Stimulated activated CD4-positive, alpha-beta T cell treated with anti-CD3 and anti-CD28 coated beads, Interleukin-1b, Interleukin-23, amount 100 ng/mL, for 48 hours (primary cell): ENCODE results near the gene COL6A3.
"Not testable (repeated sequence)": the region's sequence is repeated elsewhere in the genome, so short reads cannot be mapped to it uniquely, and the experiment has no call there.

ENCODE experiments used
- DNase-seq: peaks from one replicate; pipeline ENCODE4 v3.0.0-alpha.2; 2020

The COL6A3 gene

GRCh38 chr2:237314681-237315080 is 99.3 kb downstream of the COL6A3 start:
- DNase-seq, result no peak

- DNase-seq, result no peak
These were observed 99.8 kb downstream of the COL6A3 start for GRCh38 chr2:237314198-237314597.

DNA sequence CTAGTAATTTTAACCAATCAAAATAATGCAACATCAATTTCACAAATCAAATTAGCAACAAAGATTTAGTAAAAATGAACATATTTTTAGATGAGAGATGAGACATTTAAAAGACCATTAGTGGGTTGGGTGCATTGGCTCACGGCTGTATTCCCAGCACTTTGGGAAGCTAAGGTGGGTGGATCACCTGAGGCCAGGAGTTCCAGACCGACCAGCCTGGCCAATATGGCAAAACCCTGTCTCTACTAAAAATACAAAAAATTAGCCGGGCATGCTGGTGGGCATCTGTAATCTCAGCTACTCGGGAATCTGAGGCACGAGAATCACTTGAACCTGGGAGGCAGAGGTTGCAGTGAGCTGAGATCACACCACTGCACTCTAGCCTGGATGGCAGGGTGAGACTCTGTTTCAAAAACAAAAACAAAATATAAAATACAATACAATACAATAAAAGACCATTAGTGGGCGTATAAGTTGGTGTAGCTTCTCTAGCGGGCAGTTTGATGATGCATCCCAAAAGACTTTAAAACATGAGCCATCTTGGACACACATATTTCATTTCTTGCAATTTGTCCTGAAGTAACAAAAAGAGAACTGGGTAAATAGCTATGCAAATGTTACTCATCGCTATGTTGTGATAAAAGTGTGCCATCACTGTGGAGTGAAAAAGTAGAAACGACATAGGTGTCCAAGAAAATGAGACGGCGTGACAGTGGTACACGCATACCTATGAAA is 101.8 kb downstream of the COL6A3 start:
- no peak for DNase-seq

GRCh38 chr2:237310515-237311114 is 103.3 kb downstream of the COL6A3 start:
- DNase-seq, result no peak

GRCh38 chr2:237309416-237309815 is 104.5 kb downstream of the COL6A3 start:
- no peak for DNase-seq

DNA sequence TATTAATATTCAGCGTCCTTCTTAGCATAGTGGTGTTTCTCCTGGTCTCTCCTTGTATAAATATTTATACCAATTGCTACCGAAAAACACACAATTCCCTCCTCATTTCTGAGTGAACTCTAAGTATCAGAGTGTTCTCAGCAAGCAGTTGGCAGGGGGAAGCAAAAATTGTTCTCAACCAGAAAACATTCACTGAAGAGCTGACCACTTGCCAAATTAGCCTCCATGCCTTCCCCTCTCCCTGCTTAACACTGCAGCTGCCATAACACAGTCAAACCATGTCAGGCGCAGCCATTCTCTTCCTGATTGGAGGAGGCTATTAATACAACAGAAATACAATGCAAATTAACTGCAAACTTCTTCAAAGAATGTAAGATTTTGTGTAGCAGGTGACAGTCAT is 105.0 kb downstream of the COL6A3 start:
- no peak for DNase-seq

- DNase-seq, result no peak
These were observed 106.5 kb downstream of the COL6A3 start for GRCh38 chr2:237307474-237307873.

GRCh38 chr2:237306787-237307170 is 107.2 kb downstream of the COL6A3 start:
- DNase-seq, result no peak

- no peak for DNase-seq
These were observed 107.7 kb downstream of the COL6A3 start for GRCh38 chr2:237306083-237306786.

DNA sequence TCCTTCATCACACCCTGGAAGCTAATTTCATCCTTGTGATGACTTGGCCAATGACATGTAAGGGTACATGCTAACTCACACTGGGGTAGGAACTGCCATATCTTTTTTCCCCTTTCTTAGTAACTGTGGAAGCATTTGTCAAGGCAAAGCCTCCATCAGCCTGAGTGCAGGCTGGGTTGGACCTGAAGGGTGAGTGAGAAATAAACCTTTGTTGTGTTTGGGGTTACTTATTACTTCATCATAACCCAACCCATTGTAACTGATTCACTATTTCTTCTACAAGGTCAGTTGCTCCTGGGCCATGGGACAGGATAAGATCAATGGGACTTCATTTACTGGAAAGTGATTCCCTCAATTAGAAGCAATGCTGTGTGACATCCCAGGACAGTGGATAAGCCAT is 108.4 kb downstream of the COL6A3 start:
- no peak for DNase-seq

GRCh38 chr2:237304763-237305514 is 109.0 kb downstream of the COL6A3 start:
- DNase-seq, result no peak

- not testable (repeated sequence) for DNase-seq
These were observed 110.7 kb downstream of the COL6A3 start for GRCh38 chr2:237303244-237303643.

GRCh38 chr2:237301595-237301994 is 112.4 kb downstream of the COL6A3 start:
- DNase-seq, result no peak

DNA sequence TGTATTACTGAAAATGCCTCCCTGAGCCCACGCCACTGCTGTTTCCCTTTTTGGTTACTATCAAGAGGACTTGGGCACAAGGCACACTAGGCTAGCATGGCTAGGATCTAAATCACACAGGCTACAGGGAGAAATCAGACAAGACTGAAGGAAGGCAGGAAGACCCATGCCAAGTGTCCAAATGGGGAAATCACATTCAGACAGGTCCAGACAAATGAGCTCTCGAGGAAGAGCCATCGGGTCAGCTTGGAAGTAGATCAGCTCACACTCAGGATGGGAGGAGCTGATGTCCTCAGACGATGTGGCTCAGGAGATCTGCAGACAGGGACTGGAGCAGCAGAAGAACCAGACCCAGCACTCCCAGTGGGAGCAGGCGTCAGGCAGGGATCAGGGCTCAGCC is 113.2 kb downstream of the COL6A3 start:
- no peak for DNase-seq

DNA sequence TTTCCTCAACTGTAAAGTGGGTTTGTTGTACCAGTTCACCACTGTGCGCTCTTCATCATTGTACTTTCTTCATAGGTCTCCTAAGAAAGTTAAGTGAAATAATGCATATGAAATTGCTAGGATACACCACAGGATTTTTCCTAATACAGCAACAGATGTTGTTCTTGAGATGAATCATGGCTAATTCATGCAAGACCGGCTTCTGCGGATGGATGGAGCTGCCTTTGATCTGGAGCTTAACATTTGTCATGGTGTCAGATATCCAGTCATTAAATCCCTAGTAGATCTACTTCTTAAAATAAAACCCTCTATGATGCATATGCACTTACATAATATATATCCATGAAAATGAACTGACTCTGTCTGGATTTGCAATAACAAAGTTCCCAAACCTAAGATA is 114.1 kb downstream of the COL6A3 start:
- DNase-seq, result no peak

DNA sequence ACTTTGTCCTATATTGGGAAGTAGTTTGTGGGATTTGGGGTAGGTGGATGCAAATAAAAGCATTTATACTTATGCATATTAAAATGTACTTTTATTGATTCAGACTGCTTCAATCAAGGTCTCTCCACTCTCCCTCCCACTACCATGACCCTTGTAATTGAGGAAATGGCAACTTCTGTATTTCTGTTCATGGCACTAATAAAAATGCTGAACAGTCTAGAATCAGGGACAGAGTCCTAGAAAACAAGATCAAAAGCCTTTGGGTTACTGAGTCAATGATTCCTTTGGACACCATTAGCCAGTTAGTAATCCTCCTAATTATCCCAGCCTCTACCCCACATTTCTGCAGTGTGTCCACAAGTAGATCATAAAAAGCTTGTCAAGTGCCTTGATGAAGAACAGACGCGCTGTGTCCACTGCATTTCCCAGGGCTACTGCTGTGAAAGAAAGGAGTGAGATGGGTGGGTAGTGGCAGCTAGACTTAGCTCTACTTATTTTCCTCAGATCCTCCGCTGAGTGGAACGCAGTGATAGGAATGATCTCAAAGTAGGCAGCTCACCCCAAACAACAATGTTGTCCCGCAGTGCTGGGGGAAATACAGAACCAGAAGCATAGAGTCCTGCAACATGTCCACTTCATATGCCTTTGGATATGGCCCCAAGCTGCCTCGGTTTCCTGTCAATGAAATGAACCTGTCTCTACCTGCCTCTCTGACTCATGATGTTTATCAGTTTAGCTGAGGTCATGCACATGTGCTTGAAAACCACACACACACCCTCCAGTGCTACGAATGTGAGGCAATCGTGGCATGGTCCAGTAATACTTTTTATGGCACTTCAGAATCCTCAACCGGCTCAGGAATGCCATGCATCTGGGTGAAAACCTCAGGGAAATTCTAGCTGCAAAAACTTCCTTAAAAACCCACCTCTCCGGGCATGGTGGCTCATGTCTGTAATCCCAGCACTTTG is 115.5 kb downstream of the COL6A3 start:
- DNase-seq, result no peak

GRCh38 chr2:237297421-237298150 is 116.4 kb downstream of the COL6A3 start:
- DNase-seq, result no peak

- DNase-seq, result no peak
These were observed 117.2 kb downstream of the COL6A3 start for GRCh38 chr2:237296756-237297155.

DNA sequence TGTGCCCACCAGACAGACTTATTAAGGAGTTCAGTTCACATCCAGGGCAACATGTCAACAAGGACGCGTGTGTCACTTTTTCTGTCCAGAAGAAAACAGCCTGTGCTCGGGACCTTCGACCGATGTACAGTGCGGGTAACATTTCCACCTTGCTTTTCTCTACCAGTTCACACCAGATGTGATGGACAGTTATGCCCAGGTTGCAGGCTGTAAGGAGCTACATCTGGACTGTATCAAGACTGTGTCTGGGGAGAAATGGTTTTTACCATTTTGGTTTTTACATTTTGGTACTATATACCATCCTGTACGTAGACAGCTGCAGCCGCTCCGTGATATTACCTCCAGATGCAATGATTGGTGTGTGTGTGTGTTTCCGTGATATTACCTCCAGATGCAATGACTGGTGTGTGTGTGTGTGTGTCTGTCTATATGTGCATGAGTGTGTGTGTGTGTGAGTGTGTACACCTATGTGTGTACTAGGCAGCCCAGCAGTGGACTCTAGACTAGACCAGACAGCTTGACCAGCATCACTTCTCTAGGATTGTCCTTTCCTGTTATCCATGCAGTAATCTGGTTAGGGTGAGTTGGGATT is 118.0 kb downstream of the COL6A3 start:
- DNase-seq, result no peak

GRCh38 chr2:237294460-237294859 is 119.5 kb downstream of the COL6A3 start:
- no peak for DNase-seq

- no peak for DNase-seq
These were observed 120.0 kb downstream of the COL6A3 start for GRCh38 chr2:237293978-237294377.
